SK-N-SH (cell line): ENCODE data around the gene DIMT1. TPM values are rescaled to one million over a fixed set of nuclear protein-coding genes. Genes with fewer than 3 reads are reported as not detected.

Experiments
- CTCF ChIA-PET: fragments of 300-600, 350-600 bp; formaldehyde crosslinking; extraction: SDS; loops from one replicate; lab custom pipeline; 2021; lab: Yijun Ruan, JAX
- POLR2A ChIA-PET: fragments of 350-600 bp; sonication (Branson Sonifier 250); formaldehyde crosslinking; extraction: SDS; loops from one replicate; lab custom pipeline; 2020; ENCODE audit warnings: antibody characterized with exemption, inconsistent platforms; lab: Yijun Ruan, JAX
- DNase-seq: peaks from one replicate; pipeline ENCODE4 v3.0.0; 2012
- H2AFZ ChIP-seq: fragments of 200-600 bp; sonication (generic); 2 replicates; pipeline ENCODE4 v1.8.1; 2016; ENCODE audit warnings: antibody characterized with exemption, mild to moderate bottlenecking, low read depth
- H3F3A ChIP-seq: fragments of 200-600 bp; sonication (generic); replicated peaks from 2 replicates; pipeline ENCODE3; 2016; ENCODE audit warnings: antibody characterized with exemption, mild to moderate bottlenecking; ENCODE audit not compliant: insufficient read depth
- H3K27ac ChIP-seq, 2 experiments: fragments of 200-500 bp in 1 of 2; fragments of 200-600 bp in 1 of 2; sonication (Bioruptor generic) in 1 of 2; sonication (generic), shearing (Covaris generic) in 1 of 2; 2 replicates each; pipeline versions ENCODE4 v1.5.1 to v1.6.1; 2014 to 2016; ENCODE audit warnings: low read depth in 2 of 2, inconsistent platforms in 1 of 2, low read length in 1 of 2, mild to moderate bottlenecking in 1 of 2, mixed read lengths in 1 of 2
- H3K27me3 ChIP-seq: fragments of 200-600 bp; sonication (generic), shearing (Covaris generic); 2 replicates; pipeline ENCODE4 v1.6.1; 2016; ENCODE audit warnings: mixed run types; ENCODE audit not compliant: insufficient read depth
- H3K36me3 ChIP-seq, 2 experiments: fragments of 200-500 bp in 1 of 2; fragments of 200-600 bp in 1 of 2; sonication (Bioruptor generic) in 1 of 2; sonication (generic) in 1 of 2; replicated peaks in 1 of 2; 2 replicates each; pipeline versions ENCODE3 to v1.5.1; 2014 to 2016; ENCODE audit warnings: low read length in 1 of 2, mild to moderate bottlenecking in 1 of 2; ENCODE audit not compliant: insufficient read depth in 2 of 2, control insufficient read depth in 1 of 2
- H3K4me1 ChIP-seq, 2 experiments: fragments of 200-500 bp in 1 of 2; fragments of 200-600 bp in 1 of 2; sonication (Bioruptor generic) in 1 of 2; sonication (generic), shearing (Covaris generic) in 1 of 2; 2 replicates each; pipeline versions ENCODE4 v1.5.1 to v1.6.1; 2014 to 2016; ENCODE audit warnings: low read depth in 1 of 2, low read length in 1 of 2, mixed run types in 1 of 2; ENCODE audit not compliant: insufficient read depth in 2 of 2, control insufficient read depth in 1 of 2
- H3K4me2 ChIP-seq: fragments of 200-600 bp; sonication (generic), shearing (Covaris generic); 2 replicates; pipeline ENCODE4 v1.6.1; 2017; ENCODE audit warnings: mixed run types
- H3K4me3 ChIP-seq, 2 experiments: fragments of 200-500 bp in 1 of 2; fragments of 200-600 bp in 1 of 2; sonication (Bioruptor generic) in 1 of 2; sonication (generic), shearing (Covaris generic) in 1 of 2; 2 replicates each; pipeline versions ENCODE4 v1.5.1 to v1.8.1; 2014 to 2016; ENCODE audit warnings: low read depth in 2 of 2, inconsistent platforms in 1 of 2, low read length in 1 of 2, mild to moderate bottlenecking in 1 of 2, mixed read lengths in 1 of 2, moderate library complexity in 1 of 2
- H3K79me2 ChIP-seq: fragments of 200-600 bp; sonication (generic); 2 replicates; pipeline ENCODE4 v1.8.1; 2017; ENCODE audit warnings: mild to moderate bottlenecking; ENCODE audit not compliant: insufficient read depth
- H3K9ac ChIP-seq: fragments of 200-600 bp; sonication (generic); 2 replicates; pipeline ENCODE4 v1.6.1; 2017; ENCODE audit warnings: mixed run types
- H3K9me2 ChIP-seq: fragments of 200-600 bp; sonication (generic); 2 replicates; pipeline ENCODE4 v1.6.1; 2017; ENCODE audit warnings: mixed run types
- H3K9me3 ChIP-seq: fragments of 200-600 bp; sonication (generic); 2 replicates; pipeline ENCODE4 v1.6.1; 2017; ENCODE audit warnings: mixed run types, mild to moderate bottlenecking, moderate library complexity
- H4K20me1 ChIP-seq: fragments of 200-600 bp; sonication (generic); 2 replicates; pipeline ENCODE4 v1.6.1; 2017; ENCODE audit warnings: mild to moderate bottlenecking, mixed run types; ENCODE audit not compliant: insufficient read depth
- CHD2 ChIP-seq: fragments of 150-350 bp; IDR thresholded peaks from 2 replicates; pipeline ENCODE4 v1.6.1; 2018; ENCODE audit warnings: low read length; ENCODE audit not compliant: partially characterized antibody
- EP300 ChIP-seq, 2 experiments: IDR thresholded peaks; 2 replicates each; pipeline versions ENCODE4 v1.4.0 to v1.6.1; 2012; ENCODE audit warnings: borderline replicate concordance in 1 of 2, low read depth in 1 of 2, low read length in 1 of 2
- EZH2phosphoT487 ChIP-seq: fragments of 200-600 bp; sonication (generic); IDR thresholded peaks from 2 replicates; pipeline ENCODE4 v1.6.1; 2017; ENCODE audit warnings: low read depth, mixed run types, mild to moderate bottlenecking, antibody characterized with exemption, moderate library complexity, borderline replicate concordance
- FOSL2 ChIP-seq: IDR thresholded peaks from 2 replicates; pipeline ENCODE4 v1.4.0; 2012; ENCODE audit warnings: low read depth, mild to moderate bottlenecking, moderate library complexity, borderline replicate concordance
- FOXM1 ChIP-seq: IDR thresholded peaks from 2 replicates; pipeline ENCODE4 v1.4.0; 2012; ENCODE audit warnings: low read depth, mild to moderate bottlenecking
- JUND ChIP-seq: IDR thresholded peaks from 2 replicates; pipeline ENCODE4 v1.4.0; 2012
- MEF2A ChIP-seq: IDR thresholded peaks from 2 replicates; pipeline ENCODE4 v1.4.0; 2012; ENCODE audit warnings: low read depth, borderline replicate concordance
- MXI1 ChIP-seq: IDR thresholded peaks from 2 replicates; pipeline ENCODE4 v1.6.1; 2012; ENCODE audit warnings: mild to moderate bottlenecking, low read depth, low read length, improper control_type of control experiment
- NRF1 ChIP-seq: IDR thresholded peaks from 2 replicates; pipeline ENCODE4 v1.6.1; 2012; ENCODE audit warnings: low read depth, mild to moderate bottlenecking, low read length
- RCOR1 ChIP-seq: fragments of 150-350 bp; IDR thresholded peaks from 2 replicates; pipeline ENCODE4 v1.6.1; 2017; ENCODE audit warnings: antibody characterized with exemption, low read length
- SIN3A ChIP-seq: IDR thresholded peaks from 2 replicates; pipeline ENCODE4 v1.6.1; 2012; ENCODE audit warnings: low read depth, mild to moderate bottlenecking, low read length, moderate library complexity, borderline replicate concordance
- SMC3 ChIP-seq: IDR thresholded peaks from 2 replicates; pipeline ENCODE4 v1.6.1; 2012; ENCODE audit warnings: low read depth, low read length, improper control_type of control experiment
- TAF1 ChIP-seq: IDR thresholded peaks from 2 replicates; pipeline ENCODE4 v1.6.1; 2012; ENCODE audit warnings: low read depth, mild to moderate bottlenecking, low read length, moderate library complexity, borderline replicate concordance
- TCF12 ChIP-seq: IDR thresholded peaks from 2 replicates; pipeline ENCODE4 v1.4.0; 2012
- TEAD4 ChIP-seq: IDR thresholded peaks from 2 replicates; pipeline ENCODE4 v1.4.0; 2012; ENCODE audit warnings: mild to moderate bottlenecking, borderline replicate concordance; ENCODE audit not compliant: insufficient read depth
- WGBS: methylation state at CpG from one replicate; pipeline ENCODE4 v1.1.6; 2017; ENCODE audit warnings: low lambda C conversion rate; 5-methylcytosine and 5-hydroxymethylcytosine counted together
- polyA plus RNA-seq, 3 experiments: library from polyadenylated mRNA; depleted of rRNA; stranded (reverse); fragments of >200 nt; gene quantifications; 2 replicates each; pipeline ENCODE4 v1.2.3, GENCODE V29; 2012
- TF ChIP-seq, protein P1 (sequence below): fragments of 200-600 bp; sonication (generic); IDR thresholded peaks from 2 replicates; pipeline ENCODE4 v1.6.1; 2017; ENCODE audit warnings: antibody characterized with exemption, mild to moderate bottlenecking, moderate library complexity
- TF ChIP-seq, protein P2 (sequence below): fragments of 150-350 bp; IDR thresholded peaks from 2 replicates; pipeline ENCODE4 v1.6.1; 2016; ENCODE audit warnings: mild to moderate bottlenecking, low read depth, low read length
- TF ChIP-seq, protein P3 (sequence below): IDR thresholded peaks from 2 replicates; pipeline ENCODE4 v1.4.0; 2012; ENCODE audit warnings: low read depth, borderline replicate concordance

The DIMT1 gene
- polyA plus RNA-seq, 1 of the 3 experiments (the other 2 are of a cell fraction): 29.5 TPM

DNA sequence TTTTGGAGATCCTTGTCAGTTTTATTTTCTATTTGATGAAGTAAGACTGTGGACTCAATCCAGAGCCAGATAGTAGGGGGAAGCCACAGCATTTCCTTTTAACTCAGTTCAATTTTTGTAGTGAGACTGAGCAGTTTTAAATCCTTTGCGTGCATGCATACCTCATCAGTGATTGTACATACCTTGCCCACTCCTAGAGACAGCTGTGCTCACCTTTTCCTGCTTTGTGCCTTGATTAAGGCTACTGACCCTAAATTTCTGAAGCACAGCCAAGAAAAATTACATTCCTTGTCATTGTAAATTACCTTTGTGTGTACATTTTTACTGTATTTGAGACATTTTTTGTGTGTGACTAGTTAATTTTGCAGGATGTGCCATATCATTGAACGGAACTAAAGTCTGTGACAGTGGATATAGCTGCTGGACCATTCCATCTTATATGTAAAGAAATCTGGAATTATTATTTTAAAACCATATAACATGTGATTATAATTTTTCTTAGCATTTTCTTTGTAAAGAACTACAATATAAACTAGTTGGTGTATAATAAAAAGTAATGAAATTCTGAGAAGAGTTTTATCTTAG, 17.8 kb downstream of the DIMT1 start:
- ChIA-PET CTCF (no interaction called here), POLR2A (no interaction called here)
- no peaks in the 10 kb centered on the region for H4K20me1 ChIP-seq
- no peak overlapping the region; a peak in 1 of 4 replicates for H3K27ac ChIP-seq
- H3F3A ChIP-seq: peaks cover 22% of the 10 kb centered on the region
- TF ChIP-seq SMC3 (no peak), NRF1 (no peak), FOSL2 (no peak), TAF1 (no peak), FOXM1 (no peak), MEF2A (no peak), TCF12 (no peak), EP300 (IDR thresholded peaks at IDR 0.05; ENCODE audit: borderline replicate concordance in 1 of 2, low read depth in 1 of 2, low read length in 1 of 2) (no peak), EZH2phosphoT487 (no peak), RCOR1 (no peak), SIN3A (no peak)
- TF ChIP-seq, protein P1, sequence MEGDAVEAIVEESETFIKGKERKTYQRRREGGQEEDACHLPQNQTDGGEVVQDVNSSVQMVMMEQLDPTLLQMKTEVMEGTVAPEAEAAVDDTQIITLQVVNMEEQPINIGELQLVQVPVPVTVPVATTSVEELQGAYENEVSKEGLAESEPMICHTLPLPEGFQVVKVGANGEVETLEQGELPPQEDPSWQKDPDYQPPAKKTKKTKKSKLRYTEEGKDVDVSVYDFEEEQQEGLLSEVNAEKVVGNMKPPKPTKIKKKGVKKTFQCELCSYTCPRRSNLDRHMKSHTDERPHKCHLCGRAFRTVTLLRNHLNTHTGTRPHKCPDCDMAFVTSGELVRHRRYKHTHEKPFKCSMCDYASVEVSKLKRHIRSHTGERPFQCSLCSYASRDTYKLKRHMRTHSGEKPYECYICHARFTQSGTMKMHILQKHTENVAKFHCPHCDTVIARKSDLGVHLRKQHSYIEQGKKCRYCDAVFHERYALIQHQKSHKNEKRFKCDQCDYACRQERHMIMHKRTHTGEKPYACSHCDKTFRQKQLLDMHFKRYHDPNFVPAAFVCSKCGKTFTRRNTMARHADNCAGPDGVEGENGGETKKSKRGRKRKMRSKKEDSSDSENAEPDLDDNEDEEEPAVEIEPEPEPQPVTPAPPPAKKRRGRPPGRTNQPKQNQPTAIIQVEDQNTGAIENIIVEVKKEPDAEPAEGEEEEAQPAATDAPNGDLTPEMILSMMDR: no peak
- TF ChIP-seq, protein P2, sequence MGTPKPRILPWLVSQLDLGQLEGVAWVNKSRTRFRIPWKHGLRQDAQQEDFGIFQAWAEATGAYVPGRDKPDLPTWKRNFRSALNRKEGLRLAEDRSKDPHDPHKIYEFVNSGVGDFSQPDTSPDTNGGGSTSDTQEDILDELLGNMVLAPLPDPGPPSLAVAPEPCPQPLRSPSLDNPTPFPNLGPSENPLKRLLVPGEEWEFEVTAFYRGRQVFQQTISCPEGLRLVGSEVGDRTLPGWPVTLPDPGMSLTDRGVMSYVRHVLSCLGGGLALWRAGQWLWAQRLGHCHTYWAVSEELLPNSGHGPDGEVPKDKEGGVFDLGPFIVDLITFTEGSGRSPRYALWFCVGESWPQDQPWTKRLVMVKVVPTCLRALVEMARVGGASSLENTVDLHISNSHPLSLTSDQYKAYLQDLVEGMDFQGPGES: no peak
- H2AFZ ChIP-seq: no peak overlapping the region
- H3K79me2 ChIP-seq: peaks cover 5% of the 10 kb centered on the region; the same call in 1 of the 2 replicates
- WGBS: 86% methylated on average over 2 of the region's 2 CpGs
- H3K9me3 ChIP-seq: no peaks in the 10 kb centered on the region
- H3K27me3 ChIP-seq: no peaks in the 10 kb centered on the region
- DNase-seq: no peak
- no peaks in the 10 kb centered on the region for H3K4me1 ChIP-seq
- H3K9me2 ChIP-seq: no peaks in the 10 kb centered on the region
- H3K36me3 ChIP-seq: peaks cover 64 to 80% of the 10 kb centered on the region in 2 experiments
- H3K4me3 ChIP-seq: no peak overlapping the region
- H3K4me2 ChIP-seq: no peak overlapping the region
- no peak overlapping the region for H3K9ac ChIP-seq

DNA sequence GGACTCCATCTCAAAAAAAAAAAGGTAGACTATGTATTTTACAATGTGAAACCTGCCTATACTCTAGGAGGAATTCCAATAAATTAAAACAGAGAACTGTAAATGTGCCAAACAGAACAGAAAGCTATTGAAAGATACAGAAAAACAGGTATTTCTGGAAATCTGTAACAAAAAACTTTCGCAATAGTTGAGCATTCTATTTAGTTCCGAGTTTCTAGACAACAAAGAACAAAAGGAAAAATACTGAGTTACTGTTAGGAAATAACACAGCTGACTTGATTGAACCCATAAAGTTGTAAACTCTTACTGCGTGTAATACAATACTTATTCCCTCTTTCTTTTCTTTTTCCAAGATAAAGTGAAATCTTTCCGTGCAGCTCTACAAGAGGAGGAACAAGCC, 18.6 kb downstream of the DIMT1 start:
- no peak overlapping the region for H3K4me2 ChIP-seq
- no peak for DNase-seq
- H3K9ac ChIP-seq: no peak overlapping the region
- WGBS: 88% methylated on average over 4 of the region's 4 CpGs
- peaks cover 65 to 80% of the 10 kb centered on the region in 2 experiments for H3K36me3 ChIP-seq
- no peak overlapping the region for H3K4me3 ChIP-seq
- H3K9me2 ChIP-seq: no peaks in the 10 kb centered on the region
- H3K4me1 ChIP-seq: no peaks in the 10 kb centered on the region
- POLR2A ChIA-PET: interaction anchor here (1.0 kb wide), 1 partner anchor 19 kb away, joined by 3 read pairs; the partner anchor contains the start of gene DIMT1
- H3K27ac ChIP-seq: no peak overlapping the region
- no peak overlapping the region for H2AFZ ChIP-seq
- H3K79me2 ChIP-seq: peaks cover 5% of the 10 kb centered on the region; the same call in 1 of the 2 replicates
- H3F3A ChIP-seq: peaks cover 18% of the 10 kb centered on the region
- H3K9me3 ChIP-seq: no peaks in the 10 kb centered on the region
- no peaks in the 10 kb centered on the region for H3K27me3 ChIP-seq
- H4K20me1 ChIP-seq: no peaks in the 10 kb centered on the region
- CTCF ChIA-PET: interaction anchor here (1.2 kb wide), 1 partner anchor 44 kb away, joined by 4 read pairs; no protein-coding TSS in a partner anchor
- TF ChIP-seq SMC3 (no peak), MXI1 (no peak), EZH2phosphoT487 (no peak), NRF1 (no peak), CHD2 (no peak), JUND (no peak), TEAD4 (no peak)
- TF ChIP-seq, protein P3, sequence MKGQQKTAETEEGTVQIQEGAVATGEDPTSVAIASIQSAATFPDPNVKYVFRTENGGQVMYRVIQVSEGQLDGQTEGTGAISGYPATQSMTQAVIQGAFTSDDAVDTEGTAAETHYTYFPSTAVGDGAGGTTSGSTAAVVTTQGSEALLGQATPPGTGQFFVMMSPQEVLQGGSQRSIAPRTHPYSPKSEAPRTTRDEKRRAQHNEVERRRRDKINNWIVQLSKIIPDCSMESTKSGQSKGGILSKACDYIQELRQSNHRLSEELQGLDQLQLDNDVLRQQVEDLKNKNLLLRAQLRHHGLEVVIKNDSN: no peak
